GM12878 (cell line): ENCODE measurements around the gene ELAVL2. TPM values are rescaled to one million over a fixed set of nuclear protein-coding genes. Genes with fewer than 3 reads are reported as not detected.

ENCODE experiments used
- ATAC-seq: fragments of 200-7000 bp; cut with Tn5 transposase; 3 replicates; pipeline ENCODE4 v1.9.1; 2020; ENCODE audit warnings: mild to moderate bottlenecking, moderate library complexity
- BruUV-seq: library from RNA; stranded (reverse); fragments of 400-500 nt; replicated peaks from 2 replicates; lab custom pipeline; 2021; lab: Mats Ljungman, UMichigan
- CTCF ChIA-PET: fragments of 300-600 bp; sonication (Branson Sonifier 250); formaldehyde crosslinking; extraction: SDS; loops from one replicate; lab custom pipeline; 2021; ENCODE audit warnings: inconsistent platforms; lab: Yijun Ruan, JAX
- POLR2A ChIA-PET: fragments of 350-600 bp; formaldehyde crosslinking; extraction: SDS; loops from one replicate; lab custom pipeline; 2021; ENCODE audit warnings: inconsistent platforms; lab: Charles Lee
- RAD21 ChIA-PET: fragments of 300-600 bp; sonication (Branson Sonifier 250); formaldehyde crosslinking; loops from one replicate; lab custom pipeline; 2023; ENCODE audit warnings: antibody characterized with exemption; ENCODE audit not compliant: unreplicated experiment; lab: Charles Lee
- SMC1A ChIA-PET: fragments of 300-600 bp; sonication (Branson Sonifier 250); formaldehyde crosslinking; loops from one replicate; lab custom pipeline; 2023; ENCODE audit not compliant: unreplicated experiment, uncharacterized antibody; lab: Charles Lee
- DNase-seq: peaks from one replicate; pipeline ENCODE4 v3.0.0-alpha.2; 2011; ENCODE audit warnings: low read depth, low spot score
- FAIRE-seq: peaks from 3 replicates; lab custom pipeline; 2011; peaks lifted over from hg19 to GRCh38; lab: Jason Lieb, UNC
- H2AFZ ChIP-seq: 2 replicates; pipeline ENCODE4 v1.6.0; 2011; ENCODE audit warnings: low read depth, low read length, control low read depth; ENCODE audit not compliant: control insufficient read depth
- H3K27ac ChIP-seq: 2 replicates; pipeline ENCODE4 v1.5.1; 2011; ENCODE audit warnings: control low read depth; ENCODE audit not compliant: control insufficient read depth, insufficient read depth
- H3K27me3 ChIP-seq, 2 experiments: replicated peaks in 1 of 2; 2 replicates each; pipeline versions ENCODE4 v1.6.0 to v1.6.1; 2011; ENCODE audit warnings: low read length in 1 of 2; ENCODE audit not compliant: control insufficient read depth in 2 of 2, insufficient read depth in 2 of 2
- H3K36me3 ChIP-seq, 2 experiments: 2 replicates each; pipeline ENCODE4 v1.5.1; 2011; ENCODE audit warnings: low read length in 1 of 2; ENCODE audit not compliant: control insufficient read depth in 2 of 2, insufficient read depth in 2 of 2
- H3K4me1 ChIP-seq: 2 replicates; pipeline ENCODE4 v1.6.1; 2011; ENCODE audit warnings: mild to moderate bottlenecking, low read length, moderate library complexity, mixed read lengths; ENCODE audit not compliant: control insufficient read depth, insufficient read depth
- H3K4me2 ChIP-seq: 2 replicates; pipeline ENCODE4 v1.6.0; 2011; ENCODE audit warnings: control low read depth; ENCODE audit not compliant: control insufficient read depth, insufficient read depth
- H3K4me3 ChIP-seq: fragments of 200-600 bp; sonication (generic); 2 replicates; pipeline ENCODE4 v1.5.1; 2016
- H3K79me2 ChIP-seq: 2 replicates; pipeline ENCODE4 v1.6.0; 2011; ENCODE audit warnings: low read length; ENCODE audit not compliant: control insufficient read depth, insufficient read depth
- H3K9ac ChIP-seq: 2 replicates; pipeline ENCODE4 v1.8.0; 2011; ENCODE audit warnings: low read length, control low read depth, mixed read lengths; ENCODE audit not compliant: control insufficient read depth, insufficient read depth
- H3K9me3 ChIP-seq: replicated peaks from 3 replicates; pipeline ENCODE4 v1.5.1; 2011; ENCODE audit warnings: mild to moderate bottlenecking, low read length; ENCODE audit not compliant: control insufficient read depth, insufficient read depth
- H4K20me1 ChIP-seq: 2 replicates; pipeline ENCODE4 v1.6.0; 2011; ENCODE audit not compliant: control insufficient read depth, insufficient read depth
- ATF3 ChIP-seq: IDR thresholded peaks from 2 replicates; pipeline ENCODE4 v1.6.1; 2011; ENCODE audit warnings: low read depth, mild to moderate bottlenecking, low read length, moderate library complexity, borderline replicate concordance; ENCODE audit errors: extremely low read depth
- FOS ChIP-seq: IDR thresholded peaks from 3 replicates; pipeline ENCODE4 v1.6.1; 2011; ENCODE audit warnings: borderline replicate concordance; ENCODE audit not compliant: insufficient read length; ENCODE audit errors: extremely low read depth
- GATAD2B ChIP-seq: fragments of 450-650 bp; conservative IDR thresholded peaks from 2 replicates; pipeline ENCODE4 v1.6.1; 2017; ENCODE audit warnings: low read depth, mild to moderate bottlenecking, moderate library complexity
- HDAC6 ChIP-seq: fragments of 200-600 bp; sonication (generic); IDR thresholded peaks from one replicate; pipeline ENCODE4 v1.8.0; 2017; ENCODE audit warnings: antibody characterized with exemption; ENCODE audit not compliant: unreplicated experiment
- MAX ChIP-seq: IDR thresholded peaks from 2 replicates; pipeline ENCODE4 v1.6.1; 2012; ENCODE audit warnings: low read depth, low read length, improper control_type of control experiment
- NFYB ChIP-seq: IDR thresholded peaks from 2 replicates; pipeline ENCODE4 v1.6.1; 2011; ENCODE audit warnings: low read depth, mild to moderate bottlenecking, low read length, improper control_type of control experiment, moderate library complexity; ENCODE audit not compliant: insufficient read depth
- PBX3 ChIP-seq: IDR thresholded peaks from 2 replicates; pipeline ENCODE4 v1.6.1; 2011; ENCODE audit warnings: mild to moderate bottlenecking, low read depth, low read length, moderate library complexity; ENCODE audit not compliant: insufficient replicate concordance
- RAD51 ChIP-seq: fragments of 450-650 bp; IDR thresholded peaks from 2 replicates; pipeline ENCODE4 v1.6.1; 2016; ENCODE audit warnings: moderate library complexity, mild to moderate bottlenecking, inconsistent platforms
- SIX5 ChIP-seq: IDR thresholded peaks from 2 replicates; pipeline ENCODE4 v1.6.1; 2011; ENCODE audit warnings: mild to moderate bottlenecking, low read depth, low read length, moderate library complexity; ENCODE audit not compliant: severe bottlenecking
- SMAD5 ChIP-seq: IDR thresholded peaks from 2 replicates; pipeline ENCODE4 v1.6.1; 2016; ENCODE audit warnings: antibody characterized with exemption, low read depth
- SPI1 ChIP-seq: IDR thresholded peaks from 2 replicates; pipeline ENCODE4 v1.6.1; 2011; ENCODE audit warnings: low read depth, mild to moderate bottlenecking, low read length, moderate library complexity, borderline replicate concordance; ENCODE audit not compliant: insufficient read depth
- STAT3 ChIP-seq: IDR thresholded peaks from 2 replicates; pipeline ENCODE4 v1.6.1; 2011; ENCODE audit warnings: low read depth, low read length, improper control_type of control experiment
- TCF7 ChIP-seq: IDR thresholded peaks from 2 replicates; pipeline ENCODE4 v1.6.1; 2014; ENCODE audit warnings: antibody characterized with exemption, borderline replicate concordance
- ZBED1 ChIP-seq: IDR thresholded peaks from 2 replicates; pipeline ENCODE4 v1.6.1; 2016; ENCODE audit warnings: borderline replicate concordance
- ZBTB40 ChIP-seq: fragments of 450-650 bp; IDR thresholded peaks from 2 replicates; pipeline ENCODE4 v1.6.1; 2016; ENCODE audit warnings: mild to moderate bottlenecking, moderate library complexity, borderline replicate concordance
- ZZZ3 ChIP-seq: IDR thresholded peaks from 2 replicates; pipeline ENCODE4 v1.6.1; 2011; ENCODE audit warnings: low read depth; ENCODE audit not compliant: control insufficient read depth, insufficient read length
- WGBS: methylation state at CpG from one replicate; pipeline ENCODE4 v1.1.6; 2016; ENCODE audit warnings: low lambda C conversion rate; ENCODE audit not compliant: insufficient replicate concordance, insufficient coverage; ENCODE audit errors: missing lambda C conversion rate; 5-methylcytosine and 5-hydroxymethylcytosine counted together
- in situ Hi-C: fragments of 300-500 bp; cut with MboI; formaldehyde crosslinking; loops from 9 replicates; pipeline ENCODE4 v1.14.3; 2018; ENCODE audit warnings: mixed read lengths
- intact Hi-C: fragments of 100-400 bp; cut with micrococcal nuclease; formaldehyde crosslinking; loops from one replicate; pipeline ENCODE4 v1.14.2; 2022; ENCODE audit not compliant: unreplicated experiment
- polyA plus RNA-seq, 11 experiments: library from polyadenylated mRNA; depleted of rRNA in 4 of 11; unstranded in 6 of 11; stranded (reverse) in 5 of 11; fragments of >200 nt; fragmentation: Nextera tagmentation in 4 of 11; fragmentation: Illumina TruSeq in 1 of 11; extraction: Ambion mirVana in 4 of 11; extraction: Trizol in 1 of 11; gene quantifications; 1 replicate in 1 of 11; 2 replicates in 10 of 11; pipeline versions ENCODE4 v1.2.1 to v1.2.3, GENCODE V29; 2011 to 2016; ENCODE audit warnings: inconsistent platforms in 2 of 11, missing spikeins in 2 of 11, low read depth in 1 of 11
- total RNA-seq, 4 experiments: library from RNA; depleted of rRNA in 3 of 4; stranded (reverse); fragments of >200 nt in 3 of 4; fragmentation: Illumina TruSeq in 1 of 4; extraction: Trizol in 1 of 4; gene quantifications; 2 replicates each; pipeline versions ENCODE4 v1.2.1 to v1.2.3, GENCODE V29; 2013 to 2021

The ELAVL2 gene
- total and polyA plus RNA-seq, 10 of the 15 experiments (the other 5 are each of a cell fraction or from before 2014, with no cell fraction given): 0.24 to 2.6 (median 0.76) TPM

- no peaks in the 10 kb centered on the region for H3K4me1 ChIP-seq
- in situ Hi-C loops: no loop called here
- no peak overlapping the region for H2AFZ ChIP-seq
- RAD21 ChIA-PET: no interaction called here
- no peaks in the 10 kb centered on the region for H4K20me1 ChIP-seq
- DNase-seq (no peak), ATAC-seq (no peak), FAIRE-seq (no peak)
- WGBS: 38% methylated on average over 36 of the region's 46 CpGs
- no peak overlapping the region for H3K9ac ChIP-seq
- no peaks in the 10 kb centered on the region for H3K79me2 ChIP-seq
- CTCF ChIA-PET: interaction anchor here (0.8 kb wide), 1 partner anchor 421 kb away, joined by 3 read pairs; no protein-coding TSS in a partner anchor
- SMC1A ChIA-PET: interaction anchor here (0.7 to 2.0 kb wide), 4 partner anchors 9 to 121 kb away, joined by 3 to 5 read pairs (median 4); no protein-coding TSS in a partner anchor
- intact Hi-C loops: no loop called here
- BruUV-seq: no TSS peak
- no peaks in the 10 kb centered on the region; the same call in 2 of the 3 replicates for H3K9me3 ChIP-seq
- no peak overlapping the region for H3K27ac ChIP-seq
- POLR2A ChIA-PET: interaction anchor here (0.7 kb wide), 1 partner anchor 23 kb away, joined by 3 read pairs; no protein-coding TSS in a partner anchor
- no peak overlapping the region for H3K4me2 ChIP-seq
- no peaks in the 10 kb centered on the region for H3K27me3 ChIP-seq
- H3K4me3 ChIP-seq: no peak overlapping the region
- H3K36me3 ChIP-seq: no peaks in the 10 kb centered on the region
- no peak for TF ChIP-seq TCF7
- TF ChIP-seq ATF3: no peak
- no peak for TF ChIP-seq MAX
- no peak for TF ChIP-seq SMAD5
- no peak for TF ChIP-seq ZBTB40
- no peak for TF ChIP-seq NFYB
- TF ChIP-seq FOS: no peak
- TF ChIP-seq SIX5: no peak
- TF ChIP-seq ZZZ3: no peak
- TF ChIP-seq RAD51: no peak
- TF ChIP-seq SPI1: no peak
- TF ChIP-seq ZBED1: no peak
- TF ChIP-seq PBX3: no peak
- TF ChIP-seq STAT3: no peak
- no peak for TF ChIP-seq HDAC6
- no peak for TF ChIP-seq GATAD2B
These were observed 3.5 kb downstream of the ELAVL2 start for GRCh38 chr9:23822261-23823169.
